GM12878 (cell line): ENCODE data around the gene PDCD2. TPM values are rescaled to one million over a fixed set of nuclear protein-coding genes. Genes with fewer than 3 reads are reported as not detected.

Experiments
- EGR1 ChIP-seq, 2 experiments: IDR thresholded peaks; 1 replicate in 1 of 2; 2 replicates in 1 of 2; pipeline ENCODE4 v1.6.1; 2011 to 2012; ENCODE audit warnings: low read depth in 2 of 2, low read length in 2 of 2, borderline replicate concordance in 1 of 2, mild to moderate bottlenecking in 1 of 2, moderate library complexity in 1 of 2
- ELK1 ChIP-seq: IDR thresholded peaks from 2 replicates; pipeline ENCODE4 v1.6.1; 2012; ENCODE audit warnings: low read depth, low read length, improper control_type of control experiment
- EZH2 ChIP-seq: IDR thresholded peaks from 2 replicates; pipeline ENCODE4 v1.6.1; 2012; ENCODE audit warnings: low read depth, mild to moderate bottlenecking, control low read depth, inconsistent platforms, low read length, borderline replicate concordance; ENCODE audit not compliant: control insufficient read depth
- FOXM1 ChIP-seq: IDR thresholded peaks from 2 replicates; pipeline ENCODE4 v1.6.1; 2012; ENCODE audit warnings: low read depth, mild to moderate bottlenecking, inconsistent platforms, low read length, moderate library complexity
- HSF1 ChIP-seq: fragments of 150-350 bp; IDR thresholded peaks from 2 replicates; pipeline ENCODE4 v1.6.1; 2014; ENCODE audit warnings: mild to moderate bottlenecking, low read depth, low read length
- JUNB ChIP-seq: IDR thresholded peaks from 2 replicates; pipeline ENCODE4 v1.6.1; 2016; ENCODE audit warnings: antibody characterized with exemption, mild to moderate bottlenecking
- KLF5 ChIP-seq: fragments of 450-650 bp; IDR thresholded peaks from 2 replicates; pipeline ENCODE4 v1.6.1; 2014; ENCODE audit warnings: mild to moderate bottlenecking; ENCODE audit not compliant: partially characterized antibody
- LARP7 ChIP-seq: fragments of 450-650 bp; IDR thresholded peaks from 2 replicates; pipeline ENCODE4 v1.6.1; 2017; ENCODE audit warnings: mild to moderate bottlenecking
- MEF2A ChIP-seq: IDR thresholded peaks from 2 replicates; pipeline ENCODE4 v1.6.1; 2011; ENCODE audit warnings: low read depth, mild to moderate bottlenecking, low read length, moderate library complexity; ENCODE audit not compliant: insufficient read depth
- MLLT1 ChIP-seq: fragments of 450-650 bp; IDR thresholded peaks from 2 replicates; pipeline ENCODE4 v1.6.1; 2016; ENCODE audit warnings: mild to moderate bottlenecking
- MYB ChIP-seq: fragments of 150-350 bp; IDR thresholded peaks from 2 replicates; pipeline ENCODE4 v1.6.1; 2014; ENCODE audit warnings: mild to moderate bottlenecking, low read depth, low read length, borderline replicate concordance
- NFXL1 ChIP-seq: fragments of 450-650 bp; IDR thresholded peaks from 2 replicates; pipeline ENCODE4 v1.6.1; 2017; ENCODE audit warnings: antibody characterized with exemption, mild to moderate bottlenecking, borderline replicate concordance
- NFYA ChIP-seq: IDR thresholded peaks from 2 replicates; pipeline ENCODE4 v1.6.1; 2011; ENCODE audit warnings: low read depth, mild to moderate bottlenecking, low read length, improper control_type of control experiment, borderline replicate concordance
- NRF1 ChIP-seq: conservative IDR thresholded peaks from 2 replicates; pipeline ENCODE4 v1.6.1; 2011; ENCODE audit warnings: mild to moderate bottlenecking, low read depth, low read length, improper control_type of control experiment
- RBBP5 ChIP-seq: fragments of 200-600 bp; sonication (generic); conservative IDR thresholded peaks from 2 replicates; pipeline ENCODE4 v1.6.1; 2016
- RCOR1 ChIP-seq: conservative IDR thresholded peaks from 2 replicates; pipeline ENCODE4 v1.6.1; 2012; ENCODE audit warnings: low read depth, low read length, improper control_type of control experiment
- RUNX3 ChIP-seq: IDR thresholded peaks from 2 replicates; pipeline ENCODE4 v1.6.1; 2012; ENCODE audit warnings: low read length, inconsistent platforms
- SMAD5 ChIP-seq: IDR thresholded peaks from 2 replicates; pipeline ENCODE4 v1.6.1; 2016; ENCODE audit warnings: antibody characterized with exemption, low read depth
- STAT1 ChIP-seq: fragments of 450-650 bp; conservative IDR thresholded peaks from 2 replicates; pipeline ENCODE4 v1.6.1; 2014; ENCODE audit warnings: antibody characterized with exemption, mild to moderate bottlenecking
- TAF1 ChIP-seq: IDR thresholded peaks from 2 replicates; pipeline ENCODE4 v1.6.1; 2011; ENCODE audit warnings: mild to moderate bottlenecking, low read depth, low read length, borderline replicate concordance
- polyA plus RNA-seq, 11 experiments: library from polyadenylated mRNA; depleted of rRNA in 4 of 11; unstranded in 6 of 11; stranded (reverse) in 5 of 11; fragments of >200 nt; fragmentation: Nextera tagmentation in 4 of 11; fragmentation: Illumina TruSeq in 1 of 11; extraction: Ambion mirVana in 4 of 11; extraction: Trizol in 1 of 11; gene quantifications; 1 replicate in 1 of 11; 2 replicates in 10 of 11; pipeline versions ENCODE4 v1.2.1 to v1.2.3, GENCODE V29; 2011 to 2016; ENCODE audit warnings: inconsistent platforms in 2 of 11, missing spikeins in 2 of 11, low read depth in 1 of 11
- total RNA-seq, 4 experiments: library from RNA; depleted of rRNA in 3 of 4; stranded (reverse); fragments of >200 nt in 3 of 4; fragmentation: Illumina TruSeq in 1 of 4; extraction: Trizol in 1 of 4; gene quantifications; 2 replicates each; pipeline versions ENCODE4 v1.2.1 to v1.2.3, GENCODE V29; 2013 to 2021
- TF ChIP-seq, protein P1 (sequence below): IDR thresholded peaks from 2 replicates; pipeline ENCODE4 v1.6.1; 2011; ENCODE audit warnings: borderline replicate concordance, low read depth, mild to moderate bottlenecking, moderate library complexity, low read length; ENCODE audit not compliant: insufficient read depth, poor library complexity, severe bottlenecking
- TF ChIP-seq, protein P2 (sequence below): IDR thresholded peaks from 2 replicates; pipeline ENCODE4 v1.6.1; 2011; ENCODE audit warnings: low read depth, mild to moderate bottlenecking, low read length, moderate library complexity, borderline replicate concordance; ENCODE audit errors: extremely low read depth

Gene PDCD2
- total and polyA plus RNA-seq, 10 of the 15 experiments (the other 5 are each of a cell fraction or from before 2014, with no cell fraction given): 27.4 to 154 (median 101) TPM

DNA sequence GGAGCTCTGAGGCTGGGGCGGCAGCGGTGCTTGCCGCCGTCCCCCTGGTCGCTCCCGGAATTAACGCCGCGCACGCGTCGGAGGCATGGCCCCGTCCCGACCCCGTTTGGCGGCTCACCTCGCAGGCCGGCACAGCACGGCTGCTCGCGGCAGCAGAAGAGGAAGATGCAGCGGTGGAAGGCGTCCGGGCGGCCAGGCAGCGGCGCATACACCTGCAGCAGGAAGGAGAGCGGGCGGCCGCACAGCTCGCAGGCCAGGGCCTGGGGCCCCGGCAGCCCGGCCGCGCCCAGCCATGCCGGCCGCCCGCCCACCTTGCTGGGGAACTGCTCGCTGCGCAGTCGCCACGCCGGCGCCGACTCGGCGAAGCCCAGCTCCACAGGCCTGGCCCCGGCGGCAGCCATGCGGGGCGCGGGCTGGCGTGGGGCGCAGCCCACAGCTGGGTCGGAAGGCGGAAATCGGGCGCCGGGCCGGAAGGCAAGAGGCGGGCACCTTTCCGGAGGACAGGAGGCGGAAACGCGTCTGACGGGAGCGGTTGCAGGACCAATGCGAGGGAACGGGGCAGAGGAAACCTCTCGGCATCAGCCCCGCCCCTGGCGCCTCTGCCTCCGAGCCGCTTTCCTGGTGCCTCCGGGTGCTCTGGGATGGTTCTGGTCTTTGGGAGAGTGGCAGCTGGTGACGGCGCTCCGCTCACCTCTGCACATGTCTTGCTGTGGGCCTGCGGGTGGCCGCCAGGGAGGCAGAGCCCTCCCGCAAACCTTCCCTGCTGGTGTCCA, at the start of gene PDCD2 (continued):
- TF ChIP-seq, protein P1, sequence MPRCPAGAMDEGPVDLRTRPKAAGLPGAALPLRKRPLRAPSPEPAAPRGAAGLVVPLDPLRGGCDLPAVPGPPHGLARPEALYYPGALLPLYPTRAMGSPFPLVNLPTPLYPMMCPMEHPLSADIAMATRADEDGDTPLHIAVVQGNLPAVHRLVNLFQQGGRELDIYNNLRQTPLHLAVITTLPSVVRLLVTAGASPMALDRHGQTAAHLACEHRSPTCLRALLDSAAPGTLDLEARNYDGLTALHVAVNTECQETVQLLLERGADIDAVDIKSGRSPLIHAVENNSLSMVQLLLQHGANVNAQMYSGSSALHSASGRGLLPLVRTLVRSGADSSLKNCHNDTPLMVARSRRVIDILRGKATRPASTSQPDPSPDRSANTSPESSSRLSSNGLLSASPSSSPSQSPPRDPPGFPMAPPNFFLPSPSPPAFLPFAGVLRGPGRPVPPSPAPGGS: peak; percentile 32
- TF ChIP-seq LARP7 (peak; percentile 100), NFYA (no peak), RBBP5 (no peak), KLF5 (no peak), NFXL1 (no peak), JUNB (no peak), ELK1 (peak; percentile 69), TAF1 (peak; percentile 90), MEF2A (no peak), HSF1 (no peak), FOXM1 (no peak), NRF1 (0 out of 2 replicates have a peak, but pooled peaks have one; percentile 11), STAT1 (peak; percentile 66; the same call in 1 of the 2 replicates), RCOR1 (no peak), EGR1 (IDR thresholded peaks at IDR 0.05; ENCODE audit: borderline replicate concordance in 1 of 2, low read depth in 2 of 2, low read length in 2 of 2) (peak in 1 of 2 experiments; percentile 39; a peak in 1 of 3 replicates), MYB (no peak), MLLT1 (no peak; the same call in 1 of the 2 replicates), SMAD5 (no peak), EZH2 (no peak), RUNX3 (peak; percentile 32)
- TF ChIP-seq, protein P2, sequence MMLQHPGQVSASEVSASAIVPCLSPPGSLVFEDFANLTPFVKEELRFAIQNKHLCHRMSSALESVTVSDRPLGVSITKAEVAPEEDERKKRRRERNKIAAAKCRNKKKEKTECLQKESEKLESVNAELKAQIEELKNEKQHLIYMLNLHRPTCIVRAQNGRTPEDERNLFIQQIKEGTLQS: no peak
